ENCODE data around the gene ANTXR2. TPM values are rescaled to one million over a fixed set of nuclear protein-coding genes. Genes with fewer than 3 reads are reported as not detected.
"Not testable (repeated sequence)": the region's sequence is repeated elsewhere in the genome, so short reads cannot be mapped to it uniquely, and the experiment has no call there.

Gene ANTXR2
- total RNA-seq, 6 experiments from 2014 or later, result 24.5 to 86.0 (median 33.7) TPM

DNA sequence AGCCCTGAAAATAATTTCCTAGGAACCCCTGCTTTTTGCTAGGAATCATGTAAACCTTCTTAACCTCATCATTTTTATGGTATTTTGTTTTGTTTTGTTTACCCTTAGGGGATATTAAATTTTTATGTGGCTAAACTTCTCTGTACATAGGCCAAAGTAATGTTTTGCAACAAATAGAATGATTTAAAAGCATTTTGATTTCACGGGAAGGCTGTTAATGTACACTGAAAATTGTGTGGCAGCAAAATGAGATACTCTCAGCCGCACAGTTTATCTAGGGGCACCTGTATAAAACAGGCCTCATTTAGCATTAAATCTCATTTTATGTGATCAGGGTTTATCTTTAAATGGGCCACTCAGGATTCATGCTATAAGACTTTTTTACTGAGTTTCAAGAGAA is 175.0 kb downstream of the ANTXR2 start:
- Histone ChIP-seq H3K27me3 (no peaks in the 10 kb centered on the region), H3K4me1 (no peaks in the 10 kb centered on the region), H3K4me3 (no peak overlapping the region), H3K36me3 (no peaks in the 10 kb centered on the region), H3K9me3 (no peaks in the 10 kb centered on the region), H3K27ac (no peak overlapping the region)
- ATAC-seq (no peak), DNase-seq (no peak)
- intact Hi-C loops (cut with DNase I), result no loop called here
- WGBS (ENCODE audit: insufficient coverage, low coverage, low lambda C conversion rate, missing lambda C conversion rate), result 89% methylated on average over 2 of the region's 2 CpGs
- TF ChIP-seq, protein P1, sequence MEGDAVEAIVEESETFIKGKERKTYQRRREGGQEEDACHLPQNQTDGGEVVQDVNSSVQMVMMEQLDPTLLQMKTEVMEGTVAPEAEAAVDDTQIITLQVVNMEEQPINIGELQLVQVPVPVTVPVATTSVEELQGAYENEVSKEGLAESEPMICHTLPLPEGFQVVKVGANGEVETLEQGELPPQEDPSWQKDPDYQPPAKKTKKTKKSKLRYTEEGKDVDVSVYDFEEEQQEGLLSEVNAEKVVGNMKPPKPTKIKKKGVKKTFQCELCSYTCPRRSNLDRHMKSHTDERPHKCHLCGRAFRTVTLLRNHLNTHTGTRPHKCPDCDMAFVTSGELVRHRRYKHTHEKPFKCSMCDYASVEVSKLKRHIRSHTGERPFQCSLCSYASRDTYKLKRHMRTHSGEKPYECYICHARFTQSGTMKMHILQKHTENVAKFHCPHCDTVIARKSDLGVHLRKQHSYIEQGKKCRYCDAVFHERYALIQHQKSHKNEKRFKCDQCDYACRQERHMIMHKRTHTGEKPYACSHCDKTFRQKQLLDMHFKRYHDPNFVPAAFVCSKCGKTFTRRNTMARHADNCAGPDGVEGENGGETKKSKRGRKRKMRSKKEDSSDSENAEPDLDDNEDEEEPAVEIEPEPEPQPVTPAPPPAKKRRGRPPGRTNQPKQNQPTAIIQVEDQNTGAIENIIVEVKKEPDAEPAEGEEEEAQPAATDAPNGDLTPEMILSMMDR (IDR thresholded peaks at IDR 0.05), result no peak
- TF ChIP-seq POLR2A (IDR thresholded peaks at IDR 0.05), result no peak

DNA sequence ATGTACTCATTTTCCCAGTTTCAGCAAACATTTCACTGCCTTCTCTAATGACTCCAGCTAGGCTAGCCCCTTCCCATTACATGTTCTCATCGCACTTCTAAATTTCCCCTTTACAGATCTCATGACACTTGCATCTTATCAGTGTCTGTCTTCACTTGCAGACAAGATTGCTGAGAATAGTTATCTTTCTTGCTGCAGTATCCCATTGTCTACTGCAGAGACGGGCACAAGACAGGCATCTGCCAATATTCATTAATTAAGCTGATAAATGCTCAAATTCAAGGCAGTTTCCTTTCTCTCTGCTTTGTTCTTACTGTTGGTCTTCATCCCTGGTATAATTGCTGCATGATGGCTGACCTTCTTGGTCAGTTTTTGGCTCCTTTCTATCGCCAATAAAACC is 175.9 kb downstream of the ANTXR2 start:
- H3K27me3 ChIP-seq, result no peaks in the 10 kb centered on the region
- DNase-seq, result no peak
- H3K36me3 ChIP-seq, result no peaks in the 10 kb centered on the region
- no peak overlapping the region for H3K4me3 ChIP-seq
- no peak overlapping the region for H3K27ac ChIP-seq
- no peaks in the 10 kb centered on the region for H3K9me3 ChIP-seq
- intact Hi-C loops (cut with DNase I), result no loop called here
- no peak for TF ChIP-seq POLR2A (IDR thresholded peaks at IDR 0.05)
- TF ChIP-seq, protein P1 (IDR thresholded peaks at IDR 0.05), result no peak
- 36% methylated on average over 3 of the region's 3 CpGs for WGBS (ENCODE audit: insufficient coverage, low coverage, low lambda C conversion rate, missing lambda C conversion rate)
- H3K4me1 ChIP-seq, result no peaks in the 10 kb centered on the region
- ATAC-seq, result no peak

DNA sequence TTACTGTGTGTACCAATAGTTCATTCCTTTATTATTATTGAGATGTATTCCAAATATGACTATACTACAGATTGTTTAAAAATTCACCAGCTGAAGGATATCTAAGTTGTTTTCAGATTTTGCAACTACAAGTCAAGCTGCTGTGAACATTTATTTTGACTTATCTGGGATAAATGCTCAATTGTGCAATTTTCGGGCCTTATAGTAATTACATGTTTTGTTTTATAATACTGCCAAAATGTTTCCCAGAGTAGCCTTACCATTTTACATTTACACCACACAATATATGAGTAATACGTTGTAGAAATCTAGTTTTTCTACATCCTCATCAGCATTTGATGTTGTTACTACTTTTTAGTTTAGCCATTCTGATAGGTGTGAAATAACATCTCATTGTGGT is 179.6 kb downstream of the ANTXR2 start:
- no peak overlapping the region for H3K4me3 ChIP-seq
- TF ChIP-seq, protein P1 (IDR thresholded peaks at IDR 0.05), result no peak
- TF ChIP-seq POLR2A (IDR thresholded peaks at IDR 0.05), result no peak
- 57% methylated on average over 2 of the region's 2 CpGs for WGBS (ENCODE audit: insufficient coverage, low coverage, low lambda C conversion rate, missing lambda C conversion rate)
- H3K9me3 ChIP-seq, result no peaks in the 10 kb centered on the region
- H3K36me3 ChIP-seq, result no peaks in the 10 kb centered on the region
- no peaks in the 10 kb centered on the region for H3K27me3 ChIP-seq
- ATAC-seq, result no peak
- no peak for DNase-seq
- intact Hi-C loops (cut with DNase I), result no loop called here
- H3K4me1 ChIP-seq, result no peaks in the 10 kb centered on the region
- H3K27ac ChIP-seq, result no peak overlapping the region

DNA sequence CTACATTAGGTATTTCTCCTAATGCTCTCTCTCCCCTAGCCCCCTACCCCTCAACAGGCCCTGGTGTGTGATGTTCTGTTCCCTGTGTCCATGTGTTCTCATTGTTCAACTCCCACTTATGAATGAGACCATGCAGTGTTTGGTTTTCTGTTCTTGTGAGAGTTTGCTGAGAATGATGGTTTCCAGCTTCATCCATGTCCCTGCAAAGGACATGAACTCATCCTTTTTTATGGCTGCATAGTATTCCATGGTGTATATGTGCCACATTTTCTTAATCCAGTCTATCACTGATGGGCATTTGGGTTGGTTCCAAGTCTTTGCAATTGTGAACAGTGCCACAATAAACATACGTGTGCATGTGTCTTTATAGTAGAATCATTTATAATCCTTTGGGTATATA is 184.0 kb downstream of the ANTXR2 start:
- H3K27me3 ChIP-seq; H3K4me3 ChIP-seq; H3K27ac ChIP-seq; intact Hi-C loops (cut with DNase I); ATAC-seq; DNase-seq; H3K36me3 ChIP-seq; H3K9me3 ChIP-seq; H3K4me1 ChIP-seq: not testable (repeated sequence)
- WGBS (ENCODE audit: insufficient coverage, low coverage, low lambda C conversion rate, missing lambda C conversion rate), result 75% methylated on average over 1 of the region's 1 CpG

DNA sequence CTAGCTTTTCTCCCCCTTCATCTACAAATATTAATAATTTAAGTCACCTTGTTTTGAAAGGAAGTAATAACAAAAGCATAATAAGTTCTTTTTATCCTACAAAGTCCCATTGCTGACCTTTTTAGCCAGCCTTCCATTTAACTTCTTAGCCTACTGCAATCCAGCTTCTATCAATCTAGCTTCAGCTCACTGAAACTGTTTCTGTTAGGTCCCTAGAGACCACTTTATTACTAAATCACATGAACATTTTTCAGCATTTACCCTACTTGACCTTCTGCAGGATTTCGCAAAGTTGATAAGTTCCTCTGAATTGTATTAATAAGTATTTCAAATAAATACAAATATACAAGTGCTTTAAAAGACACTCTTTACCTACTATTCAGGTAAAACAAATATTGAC is 186.5 kb downstream of the ANTXR2 start:
- Histone ChIP-seq H3K27ac (no peak overlapping the region), H3K4me3 (no peak overlapping the region), H3K9me3 (no peaks in the 10 kb centered on the region), H3K36me3 (no peaks in the 10 kb centered on the region), H3K27me3 (no peaks in the 10 kb centered on the region), H3K4me1 (no peaks in the 10 kb centered on the region)
- ATAC-seq (no peak), DNase-seq (no peak)
- WGBS (ENCODE audit: insufficient coverage, low coverage, low lambda C conversion rate, missing lambda C conversion rate), result 50% methylated on average over 1 of the region's 1 CpG
- no peak for TF ChIP-seq POLR2A (IDR thresholded peaks at IDR 0.05)
- TF ChIP-seq, protein P1 (IDR thresholded peaks at IDR 0.05), result no peak
- intact Hi-C loops (cut with DNase I), result no loop called here

Measured in right lobe of liver (tissue), 6 donors.